ENCODE results near the gene BLOC1S6.

BLOC1S6 gene

DNA sequence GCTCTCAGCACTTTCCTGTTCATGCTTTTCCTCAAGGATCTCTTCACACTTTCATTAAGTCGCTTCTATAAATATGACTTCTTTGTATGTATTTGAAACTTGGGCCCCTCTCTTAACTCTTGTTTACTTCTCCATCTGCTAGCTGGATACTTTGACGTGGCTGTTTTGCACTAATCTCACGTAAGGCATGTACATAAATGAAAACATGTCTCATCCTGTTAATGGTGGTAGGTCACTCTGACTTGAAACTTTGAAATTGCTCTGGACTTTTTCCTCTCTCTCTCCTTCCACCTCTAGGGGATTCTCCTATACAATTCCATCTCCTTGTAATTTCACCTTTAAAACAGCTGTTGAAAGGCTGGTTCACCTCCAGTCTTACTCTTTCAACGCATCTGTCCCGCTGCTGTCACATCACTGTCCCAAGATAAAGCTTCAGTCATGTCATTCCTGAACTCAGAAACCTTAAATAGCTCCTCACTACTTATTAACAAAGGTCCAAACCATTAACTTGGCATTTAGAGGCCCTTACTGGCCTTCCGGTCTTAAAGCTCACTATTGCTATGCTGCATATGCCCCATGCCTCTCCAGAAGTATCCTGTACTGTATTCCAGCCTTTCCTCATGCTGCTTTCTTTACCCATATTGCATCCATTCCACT lies 1.2 kb downstream of the BLOC1S6 start:
- DNase-seq (ENCODE audit: low read depth in 2 of 2): no peak

DNA sequence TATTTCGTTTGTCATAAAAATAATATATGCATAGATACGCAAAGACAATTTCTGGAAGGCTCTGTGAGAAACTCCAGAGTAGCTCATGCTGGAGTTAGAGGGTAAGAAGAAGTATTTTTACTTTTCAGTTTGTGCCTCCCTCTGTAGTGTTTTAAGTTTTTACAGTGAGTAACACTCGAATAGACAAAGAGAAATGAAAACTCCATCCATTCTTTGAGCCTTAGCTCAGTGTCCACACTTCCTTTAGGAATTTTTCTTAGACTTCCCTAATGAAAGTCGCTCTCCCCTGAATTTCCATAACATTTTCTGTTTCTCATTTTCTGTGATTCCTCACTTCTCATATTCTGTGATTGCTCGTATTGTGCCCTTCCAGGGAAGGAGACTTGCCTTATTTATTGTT lies 2.1 kb downstream of the BLOC1S6 start:
- DNase-seq (ENCODE audit: low read depth in 2 of 2): no peak

DNA sequence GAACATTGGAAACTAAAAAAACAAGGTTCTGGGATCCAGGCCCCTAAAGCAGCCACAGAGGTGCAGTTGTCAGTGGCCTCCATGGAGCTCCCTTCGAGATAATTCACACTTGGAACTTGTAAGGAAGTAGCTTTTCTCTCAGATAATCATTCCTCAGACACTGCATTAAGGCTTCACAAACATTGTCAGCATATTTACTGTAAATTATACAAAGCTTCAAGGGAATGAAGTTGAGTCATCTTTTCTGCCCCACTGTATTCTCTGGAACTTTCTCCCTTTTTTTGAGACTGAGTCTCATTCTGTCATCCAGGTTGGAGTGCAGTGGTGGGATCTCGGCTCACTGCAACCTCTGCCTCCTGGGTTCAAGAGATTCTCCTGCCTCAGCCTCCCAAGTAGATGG lies 7.1 kb downstream of the BLOC1S6 start:
- DNase-seq (ENCODE audit: low read depth in 2 of 2): no peak

DNA sequence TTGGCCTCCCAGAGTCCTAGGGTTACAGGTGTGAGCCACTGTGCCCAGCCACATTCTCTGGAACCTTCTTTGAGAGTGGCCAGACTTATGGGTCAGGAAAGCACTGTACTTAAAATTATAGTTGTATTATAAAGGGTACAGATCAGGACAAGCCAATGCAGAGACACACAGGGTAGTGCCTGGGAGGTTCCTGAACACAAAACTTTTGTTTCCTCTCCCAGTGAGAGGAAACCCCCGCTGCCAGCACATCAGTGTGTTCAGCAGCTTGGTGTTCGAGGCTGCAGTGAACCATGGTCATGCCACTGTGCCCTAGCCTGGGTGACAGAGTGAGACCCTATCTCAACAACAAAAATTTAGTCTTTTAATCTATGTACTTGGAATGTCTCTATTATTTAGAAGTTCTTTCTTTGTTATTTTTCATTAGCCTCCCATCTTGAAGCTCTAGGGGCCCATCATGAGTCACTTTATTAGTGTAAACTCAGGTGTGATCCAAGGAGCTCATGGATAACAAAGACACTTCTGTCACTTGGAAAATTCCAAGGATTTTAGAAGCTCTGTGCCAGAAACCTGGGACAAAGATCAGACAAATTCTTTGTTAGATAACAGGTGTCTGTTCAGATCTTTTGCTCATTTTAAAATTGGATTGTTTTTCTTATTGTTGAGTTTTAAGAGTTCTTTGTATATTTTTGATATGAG lies 7.8 kb downstream of the BLOC1S6 start:
- DNase-seq (ENCODE audit: low read depth in 2 of 2): no peak

DNA sequence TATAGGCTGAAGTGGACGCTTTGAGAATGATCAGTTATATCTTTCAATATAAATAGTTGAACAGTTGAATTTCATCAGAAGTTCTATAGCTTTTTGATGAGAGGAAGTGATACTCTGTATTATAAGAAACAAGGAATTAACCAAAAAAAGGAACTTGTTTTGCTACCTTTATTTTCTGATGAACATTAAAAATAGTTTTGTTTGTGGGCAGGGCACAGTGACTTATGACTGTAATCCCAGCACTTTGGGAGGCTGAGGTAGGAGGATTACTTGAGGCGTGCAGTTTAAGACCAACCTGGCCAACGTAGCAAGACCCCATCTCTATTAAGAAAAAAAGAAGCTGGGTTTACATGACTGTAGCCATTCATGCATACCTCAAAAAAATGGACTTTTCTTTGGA lies 16.7 kb downstream of the BLOC1S6 start:
- DNase-seq (ENCODE audit: low read depth in 2 of 2): no peak

DNA sequence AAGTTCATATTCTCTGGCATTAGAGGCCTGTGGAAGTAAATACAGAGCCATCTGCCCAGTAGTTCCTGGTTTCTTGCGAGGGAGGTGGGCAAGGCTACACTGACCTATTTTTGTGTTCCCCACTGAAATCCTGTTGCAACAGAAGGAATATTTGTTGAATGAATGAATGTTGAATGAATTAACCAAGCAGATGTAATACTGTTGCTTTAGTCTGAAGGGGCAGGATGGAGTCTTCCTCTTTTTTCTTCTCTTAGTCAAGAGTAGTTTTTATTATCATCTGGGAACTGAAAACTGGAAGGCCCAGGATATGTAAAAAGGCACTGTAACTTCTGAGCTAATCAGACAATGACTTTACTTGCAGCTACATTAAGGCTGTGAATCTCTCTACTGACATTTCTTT lies 17.1 kb downstream of the BLOC1S6 start:
- DNase-seq (ENCODE audit: low read depth in 2 of 2): no peak

DNA sequence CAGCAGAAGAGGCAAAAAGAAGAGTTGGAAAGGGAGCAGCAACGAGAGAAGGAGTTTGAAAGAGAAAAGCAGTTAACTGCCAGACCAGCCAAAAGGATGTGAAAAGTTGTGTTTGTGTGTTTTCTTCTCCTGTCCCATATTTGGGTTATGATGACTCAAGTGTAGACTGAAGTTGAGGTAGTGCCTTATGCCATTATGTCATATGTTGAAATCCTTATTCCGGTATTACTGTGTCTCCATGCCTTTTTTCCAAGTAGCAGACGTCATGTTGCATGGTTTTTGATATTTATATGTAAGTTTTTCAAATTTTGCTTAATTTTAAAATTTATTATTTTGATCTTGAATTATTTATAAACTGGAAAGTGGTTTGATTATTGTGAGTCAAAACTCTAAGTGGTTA lies 19.2 kb downstream of the BLOC1S6 start:
- no peak for DNase-seq (ENCODE audit: low read depth in 2 of 2)

DNA sequence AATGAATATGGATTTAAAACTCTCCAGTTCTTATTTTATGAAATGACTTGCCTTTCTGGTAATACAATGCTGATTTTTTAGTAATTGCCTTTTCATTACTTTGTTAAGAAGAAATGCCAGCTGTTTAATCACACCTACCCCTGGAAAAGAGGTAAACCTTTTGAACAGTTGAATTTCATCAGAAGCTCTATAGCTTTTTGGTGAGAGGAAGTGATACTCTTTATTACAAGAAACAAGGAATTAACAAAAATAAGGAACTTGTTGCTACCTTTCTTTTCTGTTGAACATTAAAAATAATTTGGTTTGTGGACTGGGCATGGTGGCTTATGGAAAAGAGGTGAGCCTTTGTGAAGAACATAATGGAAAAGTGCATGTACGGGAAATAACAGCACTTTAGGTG lies 19.7 kb downstream of the BLOC1S6 start:
- no peak for DNase-seq (ENCODE audit: low read depth in 2 of 2)

DNA sequence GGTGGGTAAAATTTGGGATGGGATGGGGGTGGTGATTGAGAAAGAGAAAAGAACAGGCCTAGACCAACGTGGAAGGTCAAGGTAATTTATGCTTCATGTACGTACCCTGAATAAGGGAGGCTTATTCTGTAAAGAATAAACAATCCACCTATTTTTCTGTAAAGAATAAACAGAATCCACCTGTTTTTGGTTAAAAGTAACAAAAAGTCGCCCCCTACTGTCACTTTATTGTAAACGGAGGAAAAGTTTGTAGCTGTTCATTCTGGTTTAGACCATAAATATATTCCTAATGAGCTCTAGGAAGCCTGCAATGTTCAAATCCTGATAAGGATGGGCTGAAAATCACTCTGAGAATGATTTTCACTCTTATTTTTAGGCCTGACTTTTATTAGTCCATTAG lies 24.1 kb downstream of the BLOC1S6 start:
- DNase-seq (ENCODE audit: low read depth in 2 of 2): no peak

DNA sequence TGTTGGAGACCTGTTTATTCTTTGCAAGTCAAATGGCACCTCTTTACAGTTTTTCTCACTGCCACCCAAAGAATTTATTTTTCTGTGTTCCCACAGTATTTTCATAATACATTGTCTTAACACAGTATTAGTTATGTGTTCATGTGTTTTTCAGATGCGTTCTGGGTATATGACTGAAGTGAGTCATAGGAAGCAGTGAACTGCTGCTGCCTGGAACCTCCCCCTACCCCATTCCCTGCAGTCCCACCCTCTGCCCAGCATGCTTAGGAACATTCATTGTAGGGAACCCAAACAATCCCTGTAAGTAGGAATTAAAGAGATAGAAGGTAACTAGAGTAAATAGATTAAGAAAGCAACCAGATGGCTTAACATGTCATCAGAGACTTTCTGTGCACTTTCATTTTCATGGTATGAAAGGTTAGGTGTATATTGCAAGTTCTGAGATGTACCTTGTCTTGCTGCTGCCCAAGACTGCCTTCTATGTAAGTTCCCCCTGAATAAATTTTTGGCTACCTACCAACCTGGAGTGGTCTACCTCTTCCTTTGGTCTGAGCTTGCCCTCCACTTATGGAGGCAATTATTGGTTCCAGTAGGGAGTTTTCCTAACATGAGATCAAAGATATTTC lies 25.7 kb downstream of the BLOC1S6 start:
- no peak for DNase-seq (ENCODE audit: low read depth in 2 of 2)

DNA sequence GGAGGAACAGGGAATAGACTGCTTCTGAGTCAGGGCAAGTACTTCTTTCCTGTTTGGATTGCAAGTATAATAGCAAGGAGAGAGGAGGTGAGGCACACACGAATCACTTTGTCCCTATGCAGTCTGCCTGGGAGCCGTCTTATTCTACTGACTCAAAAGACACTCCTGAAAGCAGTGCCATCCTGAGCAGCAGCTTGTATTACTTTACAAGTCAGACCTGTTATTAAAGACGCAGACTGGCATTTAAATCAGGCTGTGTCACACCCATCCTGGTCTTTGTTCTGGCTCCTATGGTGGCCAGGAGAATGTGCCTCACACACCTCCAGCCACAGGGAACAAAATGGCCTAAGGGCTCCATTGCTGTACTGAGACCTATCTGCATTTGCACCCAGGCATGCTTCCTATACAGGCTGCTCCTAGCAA lies 29.7 kb downstream of the BLOC1S6 start:
- DNase-seq (ENCODE audit: low read depth in 2 of 2): no peak

DNA sequence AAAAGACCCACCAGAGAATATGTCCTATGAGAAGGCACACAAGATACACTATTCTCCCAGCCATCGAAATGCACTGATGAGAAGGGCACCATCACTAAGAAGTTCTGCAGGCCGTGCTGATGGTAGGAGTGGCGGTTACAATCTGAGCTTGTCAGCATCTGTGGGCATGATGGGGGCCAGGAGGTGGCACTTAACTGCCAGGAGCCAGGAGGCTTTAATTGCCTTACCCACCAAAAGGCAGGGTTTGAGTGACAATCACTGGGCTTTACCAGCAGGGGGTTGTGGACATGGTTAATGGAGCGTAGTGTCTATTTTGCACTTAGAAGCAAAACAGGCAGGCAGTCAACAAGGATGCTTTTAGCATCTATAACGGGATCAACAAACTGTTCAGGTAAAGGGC lies 31.6 kb downstream of the BLOC1S6 start:
- no peak for DNase-seq (ENCODE audit: low read depth in 2 of 2)

DNA sequence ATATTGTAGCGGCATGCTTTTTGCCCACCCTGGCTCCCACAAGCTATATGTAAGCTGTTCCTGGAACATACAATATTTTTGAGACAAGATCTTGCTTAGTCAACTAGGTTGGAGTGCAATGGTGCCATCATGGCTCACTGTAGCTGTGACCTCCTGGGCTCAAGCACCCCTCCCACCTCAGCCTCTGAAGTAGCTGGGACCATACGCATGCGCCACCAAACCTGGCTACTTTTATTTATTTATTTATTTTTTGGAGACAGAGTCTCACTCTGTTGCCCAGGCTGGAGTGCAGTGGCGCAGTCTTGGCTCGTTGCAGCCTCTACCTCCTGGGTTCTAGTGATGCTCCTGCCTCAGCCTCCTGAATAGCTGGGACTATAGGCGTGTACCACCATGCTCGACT lies 41.0 kb downstream of the BLOC1S6 start:
- no peak for DNase-seq (ENCODE audit: low read depth in 2 of 2)

DNA sequence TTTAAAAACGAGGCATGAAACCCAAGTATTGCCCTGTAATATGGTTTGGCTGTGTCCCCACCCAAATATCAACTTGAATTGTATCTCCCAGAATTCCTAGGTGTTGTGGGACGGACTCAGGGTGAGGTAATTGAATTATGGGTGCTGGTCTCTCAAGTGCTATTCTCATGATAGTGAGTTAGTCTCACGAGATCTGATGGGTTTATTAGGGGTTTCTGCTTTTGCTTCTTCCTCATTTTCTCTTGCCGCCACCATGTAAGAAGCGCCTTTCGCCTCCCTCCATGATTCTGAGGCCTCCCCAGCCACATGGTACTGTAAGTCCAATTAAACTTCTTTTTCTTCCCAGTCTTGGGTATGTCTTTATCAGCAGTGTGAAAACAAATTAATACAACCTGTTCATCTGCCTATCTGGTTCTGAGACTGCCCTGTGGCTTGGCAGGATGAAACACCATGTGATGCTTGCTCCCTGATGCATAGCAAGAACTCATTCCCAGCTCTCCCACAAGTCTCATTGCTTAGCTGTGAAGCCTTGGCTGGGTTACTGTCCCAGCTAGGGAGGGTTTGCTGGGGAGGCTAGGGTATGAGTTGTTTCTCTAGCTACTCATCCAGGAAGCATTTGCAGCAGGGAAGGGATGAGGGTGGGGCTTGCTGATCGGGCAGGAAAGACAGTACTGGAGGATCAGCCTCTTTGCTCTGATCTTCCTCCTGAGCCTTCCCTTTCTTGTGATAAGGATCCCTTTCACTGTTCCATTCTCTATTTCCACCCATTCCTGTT lies 43.9 kb downstream of the BLOC1S6 start:
- no peak for DNase-seq (ENCODE audit: low read depth in 2 of 2)

DNA sequence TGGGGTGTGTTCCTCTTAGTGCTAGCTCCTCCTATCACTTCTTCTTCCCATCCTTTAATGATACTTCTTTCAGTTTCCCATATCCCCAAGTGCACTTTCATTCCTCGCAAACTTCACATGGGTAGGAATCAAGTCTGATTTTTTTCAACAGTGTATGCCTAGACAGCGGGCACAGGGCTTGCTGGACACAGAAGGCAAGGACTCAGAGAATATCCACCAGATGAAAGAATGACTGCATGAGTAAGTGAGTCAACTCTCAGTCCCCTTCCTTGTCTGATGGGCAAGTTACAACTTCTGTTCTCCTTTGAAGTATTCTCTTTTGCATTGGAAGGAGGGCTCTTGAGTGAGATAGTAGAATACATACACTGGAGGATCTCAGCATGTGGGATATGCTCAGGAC lies 44.6 kb downstream of the BLOC1S6 start:
- DNase-seq (ENCODE audit: low read depth in 2 of 2): no peak

DNA sequence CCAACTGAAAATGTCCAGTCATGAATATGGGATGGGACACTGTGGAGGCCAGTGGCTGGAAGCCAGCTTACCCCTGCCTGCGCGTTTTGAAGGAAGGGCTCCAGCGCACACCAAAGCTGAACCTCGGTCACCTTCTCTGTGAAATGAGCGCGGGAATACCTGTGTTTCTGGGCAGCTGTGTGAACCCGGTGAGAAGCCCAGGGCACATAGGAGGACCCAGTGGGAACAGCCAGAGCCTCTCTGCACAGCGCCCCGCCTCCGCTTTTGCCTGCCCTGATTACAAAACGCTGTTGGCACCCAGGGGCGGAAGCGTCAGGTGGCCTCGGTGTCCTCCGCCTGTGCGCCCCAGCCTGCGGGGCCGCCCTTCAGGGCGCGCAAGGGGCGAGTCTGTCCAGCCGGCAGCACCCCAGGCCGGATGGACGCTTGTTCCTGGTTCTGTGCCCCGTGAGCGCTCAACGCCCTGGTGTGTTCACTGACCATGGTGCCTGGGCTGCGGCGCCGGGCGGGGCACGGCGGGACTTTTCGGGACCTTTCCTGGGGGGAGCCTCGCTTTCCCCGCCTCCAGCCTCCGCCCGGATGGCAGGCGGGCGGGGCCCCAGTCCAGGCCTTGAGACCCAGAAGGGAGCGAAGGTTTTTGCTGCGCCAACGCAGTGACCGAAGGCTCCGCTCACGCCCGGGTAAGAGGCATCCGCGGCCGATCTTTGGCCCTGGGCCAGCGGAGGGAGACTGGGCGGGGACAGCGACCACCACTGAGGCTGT lies 47.4 kb downstream of the BLOC1S6 start, which contains the start of gene SQOR:
SQOR (plus strand) TSS at position 598 of the 759 bp plus-strand sequence. CDS start 23,895 bp downstream, outside the sequence.
- peak; percentile 37 to 66 for DNase-seq (ENCODE audit: low read depth in 2 of 2)

DNA sequence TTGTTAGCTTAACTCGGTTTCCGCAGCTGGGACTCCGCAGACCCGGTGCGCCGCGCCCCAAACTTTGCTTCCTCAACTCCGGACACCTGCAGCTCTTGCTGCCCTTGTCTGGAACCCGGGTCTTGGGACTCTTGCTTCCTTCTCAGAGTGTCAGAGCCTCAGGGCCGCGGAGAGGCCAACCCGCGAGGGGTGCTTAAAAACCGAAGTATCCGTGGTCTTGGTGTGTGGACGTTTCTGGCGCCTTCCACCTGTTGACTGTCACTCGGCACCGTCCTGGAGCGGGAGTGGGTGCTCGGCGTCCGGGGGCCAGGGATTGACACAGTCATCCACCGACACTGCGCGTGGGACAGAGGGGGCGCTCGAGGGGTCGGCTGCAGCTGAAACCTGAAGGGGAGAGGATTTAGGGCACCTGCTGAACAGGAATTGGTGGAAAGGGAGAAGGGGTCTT lies 48.0 kb downstream of the BLOC1S6 start:
- peak; percentile 33 to 54 for DNase-seq (ENCODE audit: low read depth in 2 of 2)

DNA sequence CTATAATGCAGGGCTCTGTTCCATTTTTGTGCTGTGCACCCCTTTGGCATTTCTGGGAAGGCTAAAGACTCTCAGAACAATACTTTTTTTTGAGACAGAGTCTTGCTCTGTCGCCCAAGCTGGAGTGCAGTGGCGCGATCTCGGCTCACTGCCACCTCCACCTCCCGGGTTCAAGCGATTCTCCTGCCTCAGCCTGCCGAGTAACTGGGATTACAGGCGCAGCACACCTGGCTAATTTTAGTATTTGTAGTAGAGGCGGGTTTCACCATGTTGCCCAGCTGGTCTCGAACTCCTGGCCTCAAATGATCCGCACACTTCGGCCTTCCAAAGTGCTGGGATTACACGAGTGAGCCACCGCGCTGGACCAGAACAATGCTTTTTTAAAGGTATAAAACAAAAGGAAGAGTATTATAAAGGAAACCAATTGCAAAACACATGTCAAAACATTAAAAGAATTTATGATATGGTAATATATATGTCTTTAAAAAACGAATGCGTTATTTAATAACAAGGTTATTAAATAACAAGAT lies 48.6 kb downstream of the BLOC1S6 start:
- no peak for DNase-seq (ENCODE audit: low read depth in 2 of 2)

DNA sequence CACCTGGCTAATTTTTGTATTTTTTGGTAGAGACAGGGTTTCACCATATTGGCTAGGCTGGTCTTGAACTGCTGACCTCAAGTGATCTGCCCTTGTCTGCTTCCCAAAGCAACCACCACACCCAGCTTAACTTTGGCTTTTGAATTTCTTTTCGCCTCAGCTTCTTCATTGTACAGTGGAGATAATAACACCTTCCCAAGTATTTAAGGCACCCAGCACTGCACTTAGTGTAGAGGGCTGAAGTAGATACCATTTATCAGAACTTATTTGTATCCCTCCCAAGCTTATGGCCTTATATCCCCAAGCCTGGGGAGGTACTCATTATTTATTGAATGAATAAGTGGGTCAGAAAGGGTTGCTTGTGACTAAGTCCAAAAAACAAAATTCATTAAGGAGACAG lies 50.0 kb downstream of the BLOC1S6 start:
- no peak for DNase-seq (ENCODE audit: low read depth in 2 of 2)

DNA sequence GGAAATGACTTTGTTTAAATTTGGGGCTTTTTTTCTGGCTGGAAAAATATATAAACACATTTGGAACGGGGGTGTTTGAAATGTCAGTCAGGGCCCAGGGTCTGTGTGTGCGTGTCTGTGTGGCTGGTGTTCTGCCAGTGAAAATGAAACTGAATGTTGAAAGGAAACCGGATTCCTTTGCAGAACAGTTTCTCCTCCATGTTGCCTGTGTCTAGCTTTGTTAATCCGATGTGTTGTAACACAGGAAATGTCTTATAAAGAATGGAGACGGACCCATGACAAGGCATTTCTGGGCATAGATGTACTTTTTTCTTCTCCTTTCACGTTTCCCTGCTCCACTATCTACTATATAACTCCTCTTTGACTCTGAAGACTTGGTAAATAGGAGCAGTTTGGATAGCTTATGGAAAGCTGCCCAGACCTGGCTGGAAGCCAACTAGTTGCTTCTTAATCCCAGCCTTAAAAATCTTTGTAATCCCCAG lies 50.4 kb downstream of the BLOC1S6 start:
- peak; percentile 28 to 43 for DNase-seq (ENCODE audit: low read depth in 2 of 2)

DNA sequence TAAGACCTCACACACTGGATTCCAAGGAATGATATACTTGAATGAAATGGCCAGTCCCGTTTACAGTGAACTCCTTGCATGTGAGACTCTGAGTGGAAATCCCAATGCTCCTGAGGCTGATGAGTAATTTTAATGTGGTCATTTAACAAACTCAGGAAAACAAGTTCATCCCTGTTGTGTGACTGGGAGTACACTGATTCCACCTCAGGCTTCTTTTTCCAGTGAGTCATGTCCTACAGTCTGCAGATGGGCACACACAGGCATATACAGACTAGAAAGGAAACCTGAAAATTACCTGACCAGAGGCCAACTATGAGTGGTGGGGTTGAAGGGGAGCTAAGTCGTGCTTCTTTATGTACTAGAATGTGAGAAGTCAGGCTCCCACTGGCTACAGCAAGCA lies 53.4 kb downstream of the BLOC1S6 start:
- DNase-seq (ENCODE audit: low read depth in 2 of 2): no peak
